UCSD-AML1 (cell line): ENCODE data around the gene ARHGAP9.
"Not testable (repeated sequence)": the region's sequence is repeated elsewhere in the genome, so short reads cannot be mapped to it uniquely, and the experiment has no call there.

Source experiments
- DNase-seq: peaks from one replicate; lab custom pipeline; 2025; ENCODE audit not compliant: unreplicated experiment; lab: John Stamatoyannopoulos, UW

The ARHGAP9 gene

DNA sequence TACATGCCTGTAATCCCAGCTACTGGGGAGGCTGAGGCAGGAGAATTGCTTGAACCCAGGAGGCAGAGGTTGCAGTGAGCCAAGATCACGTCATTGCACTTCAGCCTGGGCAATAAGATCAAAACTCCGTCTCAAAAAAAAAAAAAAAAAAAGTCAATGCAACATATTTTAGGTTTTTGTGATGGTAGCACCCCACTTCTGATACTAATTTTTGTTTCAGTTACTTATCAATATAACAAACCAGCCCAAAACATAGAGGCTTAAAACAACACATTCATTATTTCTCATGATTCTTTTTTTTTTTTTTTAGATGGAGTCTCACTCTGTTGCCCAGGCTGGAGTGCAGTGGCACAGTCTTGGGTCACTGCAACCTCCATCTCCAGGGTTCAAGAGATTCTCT is 38.3 kb downstream of the ARHGAP9 start:
- DNase-seq, result not testable (repeated sequence)

DNA sequence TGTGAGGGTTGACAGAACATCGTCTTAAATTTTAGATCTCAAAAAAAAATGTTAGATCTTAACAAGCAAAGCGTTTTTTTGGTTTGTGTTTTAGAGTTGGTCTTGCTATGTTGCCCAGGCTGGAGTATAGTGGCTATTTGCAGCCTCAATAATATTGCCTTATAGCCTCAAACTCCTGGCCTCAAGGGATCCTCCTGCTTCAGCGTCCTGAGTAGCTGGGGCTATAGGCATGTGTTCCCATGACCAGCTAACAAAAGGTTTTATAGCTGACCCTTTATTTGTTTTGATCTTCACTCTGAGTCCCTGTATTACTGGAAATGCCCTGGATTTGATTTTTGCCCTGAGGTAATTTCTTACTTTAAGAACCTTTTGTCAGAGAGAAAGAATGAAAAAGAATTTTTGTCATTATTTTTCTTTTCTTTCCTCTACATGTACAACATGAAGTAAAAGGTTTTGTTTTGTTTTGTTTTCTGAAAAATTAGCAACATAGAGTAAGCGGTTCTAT is 39.9 kb downstream of the ARHGAP9 start:
- DNase-seq, result no peak

DNA sequence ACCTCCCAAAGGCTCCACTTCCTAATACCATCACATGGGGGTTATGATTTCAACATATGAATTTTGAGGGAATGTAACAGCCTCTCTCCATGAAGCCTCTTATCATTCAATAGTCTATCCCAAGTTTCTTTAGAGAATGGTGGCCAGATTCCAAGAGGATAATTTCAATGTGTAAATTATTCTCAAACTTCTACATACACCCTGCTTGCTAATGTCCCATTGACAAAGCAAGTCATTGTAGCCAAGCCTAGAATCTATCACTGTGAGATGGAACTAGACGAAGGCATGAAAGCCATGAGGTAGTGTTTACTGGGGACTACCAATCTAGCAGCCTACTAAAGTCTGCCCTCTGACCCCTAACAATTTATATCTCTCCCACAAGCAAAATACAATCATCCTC is 41.3 kb downstream of the ARHGAP9 start:
- no peak for DNase-seq

DNA sequence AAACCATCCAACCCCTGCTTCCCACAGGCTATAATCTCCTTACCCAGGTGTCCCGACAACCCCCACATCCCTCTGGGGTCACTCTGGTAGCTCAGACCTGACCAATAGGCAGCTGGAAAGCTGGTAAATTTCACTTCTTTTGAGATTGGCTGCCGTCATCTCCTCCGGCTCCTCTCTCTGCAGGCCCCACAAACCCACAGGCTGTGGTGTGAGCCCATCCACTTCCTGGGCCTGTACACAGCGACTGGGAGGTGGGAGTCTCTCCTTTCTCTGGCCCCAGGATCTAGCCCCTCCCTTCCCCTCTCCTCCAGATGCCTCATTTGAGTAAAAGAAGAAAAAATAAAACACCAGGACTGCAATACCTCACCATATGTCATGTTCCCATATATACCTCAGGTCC is 44.4 kb downstream of the ARHGAP9 start:
- DNase-seq, result peak; percentile 73

DNA sequence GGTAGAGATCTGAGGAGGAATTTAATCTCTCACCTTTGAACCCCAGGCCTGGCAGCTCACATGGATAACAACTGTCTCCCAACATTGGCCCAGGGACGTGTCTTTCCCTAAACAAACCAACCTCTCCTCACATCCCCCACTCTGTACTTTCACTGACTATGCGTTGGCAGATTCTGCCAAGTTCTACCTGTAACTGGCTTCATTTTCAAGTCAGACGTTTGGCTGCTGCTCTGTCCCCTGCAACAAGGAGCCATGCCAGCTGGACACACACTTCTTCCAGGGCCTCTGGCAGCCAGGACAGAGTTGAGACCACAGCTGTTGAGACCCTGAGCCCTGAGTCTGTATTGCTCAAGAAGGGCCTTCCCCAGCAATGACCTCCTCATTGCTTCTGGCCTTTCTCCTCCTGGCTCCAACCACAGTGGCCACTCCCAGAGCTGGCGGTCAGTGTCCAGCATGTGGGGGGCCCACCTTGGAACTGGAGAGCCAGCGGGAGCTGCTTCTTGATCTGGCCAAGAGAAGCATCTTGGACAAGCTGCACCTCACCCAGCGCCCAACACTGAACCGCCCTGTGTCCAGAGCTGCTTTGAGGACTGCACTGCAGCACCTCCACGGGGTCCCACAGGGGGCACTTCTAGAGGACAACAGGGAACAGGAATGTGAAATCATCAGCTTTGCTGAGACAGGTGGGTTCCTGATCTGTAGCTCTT is 45.0 kb downstream of the ARHGAP9 start, which contains the start of gene INHBC:
TSS of gene INHBC (plus strand) at position 268 of the 707 bp plus-strand sequence. CDS start at position 371, 103 bp downstream.
- DNase-seq, result no peak

- no peak for DNase-seq
These were observed 46.3 kb downstream of the ARHGAP9 start for GRCh38 chr12:57433370-57433769.

GRCh38 chr12:57431654-57432188 is 47.9 kb downstream of the ARHGAP9 start:
- DNase-seq, result no peak

- peak; percentile 96 for DNase-seq
These were observed 48.6 kb downstream of the ARHGAP9 start, which contains the start of gene R3HDM2 for GRCh38 chr12:57430931-57431566. Gene R3HDM2 (minus strand): TSS chr12:57431043. CDS start chr12:57310428, 120,615 bp downstream.

GRCh38 chr12:57430112-57430930 is 49.3 kb downstream of the ARHGAP9 start:
- DNase-seq, result peak; percentile 89

GRCh38 chr12:57429473-57430111 is 50.1 kb downstream of the ARHGAP9 start:
- no peak for DNase-seq

- DNase-seq, result no peak
These were observed 50.7 kb downstream of the ARHGAP9 start for GRCh38 chr12:57428965-57429364.

DNA sequence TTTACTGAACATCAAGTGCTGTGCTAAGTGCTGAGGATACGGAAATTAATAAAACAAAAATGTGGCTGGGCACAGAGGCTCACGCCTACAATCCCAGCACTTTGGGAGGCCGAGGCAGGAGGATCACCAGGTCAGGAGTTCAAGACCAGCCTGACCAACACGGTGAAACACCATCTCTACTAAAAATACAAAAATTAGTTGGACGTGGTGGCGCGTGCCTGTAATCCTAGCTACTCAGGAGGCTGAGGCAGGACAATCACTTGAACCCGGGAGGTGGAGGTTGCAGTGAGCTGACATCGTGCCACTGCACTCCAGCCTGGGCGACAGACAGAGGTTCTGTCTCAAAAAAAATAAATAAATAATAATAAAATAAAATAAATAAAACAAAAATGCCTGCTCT is 52.7 kb downstream of the ARHGAP9 start:
- not testable (repeated sequence) for DNase-seq
